ENCODE data around the gene DGKH.

The DGKH gene

DNA sequence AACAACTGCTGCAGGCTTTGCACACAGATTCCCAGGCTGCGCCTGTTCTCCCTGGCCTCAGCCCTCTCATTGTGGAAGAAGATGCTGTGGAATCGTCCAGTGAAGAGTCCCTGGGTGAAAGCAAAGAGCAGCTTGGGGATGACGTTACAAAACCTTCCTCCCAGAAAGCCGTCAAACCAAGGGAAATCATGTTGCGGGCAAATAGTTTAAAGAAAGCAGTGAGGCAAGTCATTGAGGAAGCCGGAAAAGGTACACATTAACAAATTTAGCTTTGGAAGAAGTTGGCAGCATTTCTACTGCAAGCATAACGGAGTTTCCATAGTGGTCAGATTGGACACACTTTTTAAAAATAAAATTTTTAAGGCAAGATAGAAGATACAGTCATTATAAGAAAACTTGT is 140.6 kb downstream of the DGKH start:
- no peak for TF ChIP-seq ZFX (IDR thresholded peaks at IDR 0.05; ENCODE audit: borderline replicate concordance)
- TF ChIP-seq, protein P1, sequence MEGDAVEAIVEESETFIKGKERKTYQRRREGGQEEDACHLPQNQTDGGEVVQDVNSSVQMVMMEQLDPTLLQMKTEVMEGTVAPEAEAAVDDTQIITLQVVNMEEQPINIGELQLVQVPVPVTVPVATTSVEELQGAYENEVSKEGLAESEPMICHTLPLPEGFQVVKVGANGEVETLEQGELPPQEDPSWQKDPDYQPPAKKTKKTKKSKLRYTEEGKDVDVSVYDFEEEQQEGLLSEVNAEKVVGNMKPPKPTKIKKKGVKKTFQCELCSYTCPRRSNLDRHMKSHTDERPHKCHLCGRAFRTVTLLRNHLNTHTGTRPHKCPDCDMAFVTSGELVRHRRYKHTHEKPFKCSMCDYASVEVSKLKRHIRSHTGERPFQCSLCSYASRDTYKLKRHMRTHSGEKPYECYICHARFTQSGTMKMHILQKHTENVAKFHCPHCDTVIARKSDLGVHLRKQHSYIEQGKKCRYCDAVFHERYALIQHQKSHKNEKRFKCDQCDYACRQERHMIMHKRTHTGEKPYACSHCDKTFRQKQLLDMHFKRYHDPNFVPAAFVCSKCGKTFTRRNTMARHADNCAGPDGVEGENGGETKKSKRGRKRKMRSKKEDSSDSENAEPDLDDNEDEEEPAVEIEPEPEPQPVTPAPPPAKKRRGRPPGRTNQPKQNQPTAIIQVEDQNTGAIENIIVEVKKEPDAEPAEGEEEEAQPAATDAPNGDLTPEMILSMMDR (IDR thresholded peaks at IDR 0.05), result no peak
- H3K27ac ChIP-seq, result no peak overlapping the region

DNA sequence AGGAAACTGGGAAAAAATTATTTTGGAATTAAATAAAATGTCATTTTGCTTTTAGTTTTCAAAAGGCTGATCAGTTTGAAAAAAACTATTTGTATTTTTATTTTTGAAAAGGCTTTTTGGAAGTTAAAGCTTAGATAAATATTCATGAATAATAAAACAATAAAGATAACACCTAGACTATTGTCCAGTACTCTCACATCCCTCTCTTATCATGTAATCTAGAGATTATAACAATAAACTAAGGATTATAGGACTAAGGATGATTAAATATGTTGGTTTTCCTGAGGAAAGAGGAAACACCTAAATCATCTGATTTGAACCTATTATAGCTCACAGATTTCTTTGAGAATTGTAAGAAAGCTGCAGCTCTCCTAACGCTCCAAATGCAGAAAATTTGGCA is 142.1 kb downstream of the DGKH start:
- H3K27ac ChIP-seq, result no peak overlapping the region
- TF ChIP-seq, protein P1 (IDR thresholded peaks at IDR 0.05), result no peak
- TF ChIP-seq ZFX (IDR thresholded peaks at IDR 0.05; ENCODE audit: borderline replicate concordance), result no peak

DNA sequence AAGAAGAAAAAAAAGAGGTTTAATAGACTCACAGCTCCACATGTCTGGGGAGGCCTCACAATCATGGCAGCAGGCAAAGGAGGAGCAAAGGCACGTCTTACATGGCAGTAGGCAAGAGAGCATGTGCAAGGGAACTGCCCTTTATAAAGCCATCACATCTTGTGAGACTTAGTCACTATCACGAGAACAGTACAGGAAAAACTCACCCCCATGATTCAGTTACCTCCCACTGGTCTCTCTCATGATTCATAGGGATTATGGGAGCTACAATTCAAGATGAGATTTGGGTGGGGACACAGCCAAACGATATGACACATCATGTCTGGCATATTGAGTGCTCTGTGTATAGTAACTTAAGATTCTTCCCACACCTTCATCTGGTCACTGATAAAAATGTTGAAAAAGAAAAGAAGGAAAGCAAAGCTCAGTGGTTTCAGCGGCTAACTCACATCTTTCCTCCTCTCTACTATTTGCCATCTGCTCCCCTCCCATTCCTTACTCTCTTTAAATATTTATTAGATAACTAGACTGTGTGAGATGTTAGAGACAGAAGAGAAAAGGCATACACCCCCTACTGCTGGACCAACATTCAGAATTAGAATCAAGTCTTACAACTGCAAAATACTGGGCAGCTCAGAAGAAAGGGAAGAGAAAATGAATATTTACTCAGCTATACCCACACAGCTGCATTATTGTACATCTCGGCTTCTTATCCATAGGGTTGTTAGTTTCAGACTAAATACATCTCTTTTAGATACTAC is 163.4 kb downstream of the DGKH start:
- TF ChIP-seq, protein P1 (IDR thresholded peaks at IDR 0.05), result no peak
- no peak for TF ChIP-seq ZFX (IDR thresholded peaks at IDR 0.05; ENCODE audit: borderline replicate concordance)
- H3K27ac ChIP-seq, result no peak overlapping the region

DNA sequence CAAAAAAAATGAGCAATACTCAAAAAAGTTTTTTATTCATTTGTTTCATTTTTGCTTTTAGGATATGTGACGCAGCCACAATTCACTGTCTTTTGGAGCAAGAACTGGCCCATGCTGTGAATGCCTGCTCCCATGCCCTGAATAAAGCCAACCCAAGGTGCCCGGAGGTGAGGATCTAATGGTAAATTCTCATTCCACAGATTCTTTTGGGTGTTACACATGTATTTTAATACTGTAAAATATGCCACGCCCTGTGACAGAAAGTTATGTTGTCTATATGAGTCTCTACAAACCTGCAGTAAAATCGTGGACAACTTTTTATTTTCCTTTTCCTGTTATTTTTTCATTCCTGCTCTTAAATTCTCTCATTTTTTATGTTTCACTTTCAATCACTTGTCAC is 166.0 kb downstream of the DGKH start:
- TF ChIP-seq, protein P1 (IDR thresholded peaks at IDR 0.05), result no peak
- no peak for TF ChIP-seq ZFX (IDR thresholded peaks at IDR 0.05; ENCODE audit: borderline replicate concordance)
- no peak overlapping the region for H3K27ac ChIP-seq

DNA sequence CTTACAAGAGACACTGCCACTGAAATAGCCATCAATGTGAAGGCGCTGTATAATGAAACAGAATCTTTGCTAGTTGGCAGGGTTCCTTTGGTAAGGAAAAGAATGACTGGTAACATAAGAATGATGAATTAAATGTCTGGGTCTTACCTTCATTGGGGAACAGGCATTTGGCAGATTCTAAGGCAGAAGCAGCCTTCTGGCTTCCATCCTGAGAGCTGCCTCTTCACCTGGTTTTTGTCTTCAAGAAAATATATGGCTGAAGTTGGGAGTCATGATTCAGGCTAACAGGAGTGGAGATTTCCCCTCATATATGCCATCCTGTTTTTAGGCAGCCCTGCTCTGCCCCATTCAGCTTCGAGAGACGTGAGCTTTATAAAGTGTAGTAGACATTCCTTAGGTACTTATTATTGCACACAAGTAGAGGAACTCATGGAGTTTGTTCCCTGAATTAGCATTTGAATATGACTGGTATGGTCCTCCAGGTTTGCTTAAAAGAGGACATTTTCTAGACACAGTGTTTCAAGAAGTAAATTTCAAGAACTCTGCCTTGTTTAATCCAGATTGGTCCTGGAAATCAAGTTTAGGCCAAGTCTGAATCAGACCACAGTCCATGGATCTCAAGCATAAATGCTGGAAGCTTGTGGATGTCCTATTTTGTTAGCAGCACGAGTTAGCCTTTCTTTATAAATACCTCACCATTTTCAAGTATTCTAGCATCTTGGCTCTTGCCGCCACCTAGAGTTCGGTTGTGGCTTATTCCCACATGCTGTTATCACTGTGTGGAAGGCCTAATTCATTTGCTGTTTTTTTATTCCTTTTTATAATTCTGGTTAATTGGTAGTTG is 167.4 kb downstream of the DGKH start:
- no peak for TF ChIP-seq ZFX (IDR thresholded peaks at IDR 0.05; ENCODE audit: borderline replicate concordance)
- TF ChIP-seq, protein P1 (IDR thresholded peaks at IDR 0.05), result peak; percentile 88
- H3K27ac ChIP-seq, result no peak overlapping the region

DNA sequence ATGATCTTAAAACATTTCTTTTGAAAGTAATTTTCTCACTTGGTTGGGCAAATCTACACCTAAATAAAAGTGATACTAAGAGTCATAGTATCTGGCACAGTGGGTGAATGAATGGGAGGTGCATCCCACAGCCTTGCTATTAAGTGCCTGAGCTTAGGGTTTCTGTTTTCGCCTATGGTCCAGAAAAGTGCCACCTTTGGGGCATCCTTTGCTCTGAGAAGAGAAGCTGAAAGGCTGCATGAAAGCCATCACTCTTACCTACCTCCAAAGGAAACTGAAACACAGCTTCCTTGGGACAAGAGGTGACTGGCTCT is 167.9 kb downstream of the DGKH start:
- no peak for TF ChIP-seq ZFX (IDR thresholded peaks at IDR 0.05; ENCODE audit: borderline replicate concordance)
- TF ChIP-seq, protein P1 (IDR thresholded peaks at IDR 0.05), result peak; percentile 51
- no peak overlapping the region for H3K27ac ChIP-seq

DNA sequence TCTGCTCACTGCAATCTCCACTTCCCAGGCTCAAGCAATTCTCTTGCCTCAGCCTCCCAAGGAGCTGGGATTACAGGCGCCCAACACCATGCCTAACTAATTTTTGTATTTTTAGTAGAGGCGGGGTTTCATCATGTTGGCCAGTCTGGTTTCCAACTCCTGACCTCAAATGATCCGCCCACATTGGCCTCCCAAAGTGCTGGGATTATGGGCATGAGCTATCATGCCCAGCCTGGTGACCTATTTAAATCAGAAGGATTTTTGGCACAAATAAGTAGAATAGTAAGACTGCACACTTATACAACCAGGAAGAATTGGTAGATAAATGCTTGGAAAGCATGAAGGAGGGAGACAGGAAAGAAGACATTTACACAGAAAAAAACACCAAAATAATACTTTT is 170.1 kb downstream of the DGKH start:
- TF ChIP-seq, protein P1 (IDR thresholded peaks at IDR 0.05), result no peak
- TF ChIP-seq ZFX (IDR thresholded peaks at IDR 0.05; ENCODE audit: borderline replicate concordance), result no peak

More for the DNA sequence above, 170.1 kb downstream of the DGKH start:
- H3K27ac ChIP-seq, result no peak overlapping the region
